ENCODE measurements around the gene CD59. TPM values are rescaled to one million over a fixed set of nuclear protein-coding genes. Genes with fewer than 3 reads are reported as not detected.

CD59 gene
- total and polyA plus RNA-seq, 9 of the 15 experiments (the other 6 are each of a cell fraction or from before 2014, with no cell fraction given): 38.1 to 338 (median 173) TPM

GRCh38 chr11:33772300-33772699 is 36.1 kb upstream of the CD59 start:
- FAIRE-seq (peak; percentile 64), DNase-seq (ENCODE audit: extremely low read depth in 1 of 4, low spot score in 3 of 4) (peak; percentile 19 to 33 (median 24)), ATAC-seq (peak; percentile 17; the same call in 1 of the 3 replicates)
- Histone ChIP-seq H3K27ac (ENCODE audit: extremely low read depth, low read depth, low read length) (no peak overlapping the region), H3K4me3 (no peak overlapping the region), H3K36me3 (ENCODE audit: control insufficient read depth, insufficient read depth, low read length) (peaks cover 25% of the 10 kb centered on the region; the same call in 2 of the 3 replicates), H3K79me2 (ENCODE audit: control insufficient read depth, insufficient read depth, low read length) (peaks cover 27% of the 10 kb centered on the region), H3K9ac (ENCODE audit: insufficient read depth in 1 of 2, low read depth in 2 of 2, low read length in 2 of 2) (0 out of 4 replicates have a peak overlapping the region, but pooled peaks of 1 of the 2 experiments have one; percentile 17), H4K20me1 (replicated peaks; ENCODE audit: control insufficient read depth, insufficient read depth, low read length) (0 out of 2 replicates have a peak, but pooled peaks cover 7% of the 10 kb centered on the region), H3K9me3 (replicated peaks; ENCODE audit: control insufficient read depth, insufficient read depth, low read depth, low read length) (no peaks in the 10 kb centered on the region), H3K4me2 (ENCODE audit: insufficient read depth, low read length) (no peak overlapping the region), H3K4me1 (replicated peaks in 1 of 2; ENCODE audit: control insufficient read depth in 2 of 2, insufficient read depth in 2 of 2, low read length in 2 of 2) (peaks cover 18 to 23% of the 10 kb centered on the region in 2 experiments; a peak in 4 of 5 replicates), H3K9me1 (ENCODE audit: control insufficient read depth, insufficient read depth, low read length) (no peaks in the 10 kb centered on the region), H2AFZ (ENCODE audit: low read depth, low read length) (no peak overlapping the region), H3K27me3 (ENCODE audit: control insufficient read depth in 2 of 2, insufficient read depth in 2 of 2, low read length in 2 of 2) (peaks cover 4 to 6% of the 10 kb centered on the region in 2 experiments; a peak in 3 of 5 replicates)
- intact Hi-C loops (cut with micrococcal nuclease): no loop called here
- WGBS (ENCODE audit: insufficient coverage, low coverage, missing lambda C conversion rate): 25% methylated on average over 4 of the region's 4 CpGs
- TF ChIP-seq FOSL1 (tag; conservative IDR thresholded peaks at IDR 0.05): peak; percentile 51
- TF ChIP-seq JUND (IDR thresholded peaks at IDR 0.05; ENCODE audit: borderline replicate concordance, low read depth, low read length): peak; percentile 65
- peak; percentile 54; the same call in 1 of the 3 replicates for TF ChIP-seq JUND (tag; IDR thresholded peaks at IDR 0.05; ENCODE audit: borderline replicate concordance, low read depth, low read length)
- TF ChIP-seq ATF3 (IDR thresholded peaks at IDR 0.05): peak; percentile 79
- TF ChIP-seq ATF3 (CRISPR knock-in tag; conservative IDR thresholded peaks at IDR 0.05): no peak
- 0 out of 2 replicates have a peak, but pooled peaks have one; percentile 10 for TF ChIP-seq SMARCA4 (IDR thresholded peaks at IDR 0.05)
- no peak for TF ChIP-seq SP1 (CRISPR knock-in tag; IDR thresholded peaks at IDR 0.05)
- TF ChIP-seq RBM34 (IDR thresholded peaks at IDR 0.05; ENCODE audit: borderline replicate concordance, insufficient read depth, low read length): no peak
- TF ChIP-seq ZNF165 (CRISPR knock-in tag; IDR thresholded peaks at IDR 0.05; ENCODE audit: borderline replicate concordance): no peak
- TF ChIP-seq ZEB2 (IDR thresholded peaks at IDR 0.05): peak; percentile 32; the same call in 1 of the 2 replicates
- TF ChIP-seq ZNF197 (CRISPR knock-in tag; IDR thresholded peaks at IDR 0.05; ENCODE audit: low read depth): no peak
- no peak for TF ChIP-seq HDAC8 (tag; IDR thresholded peaks at IDR 0.05)
- TF ChIP-seq FOXA1 (IDR thresholded peaks at IDR 0.05; ENCODE audit: borderline replicate concordance): no peak
- TF ChIP-seq RBM25 (IDR thresholded peaks at IDR 0.05; ENCODE audit: low read depth, low read length, severe bottlenecking): no peak
- no peak for TF ChIP-seq ZNF609 (CRISPR knock-in tag; IDR thresholded peaks at IDR 0.05; ENCODE audit: borderline replicate concordance)
- no peak for TF ChIP-seq RBM39 (optimal IDR thresholded peaks at IDR 0.05; ENCODE audit: low read depth, low read length)
- ChIA-PET CTCF (ENCODE audit: low intra/inter-chr PET ratio) (no interaction called here), POLR2A (interaction anchor here (0.6 to 1.1 kb wide), 4 partner anchors 18 to 421 kb away, joined by 3 to 4 read pairs (median 3); no protein-coding TSS in a partner anchor)
- in situ Hi-C loops (cut with MboI): no loop called here
- TSS peak; percentile 29 for BruUV-seq (replicated peaks)

Data from K562 (cell line).